Right cardiac atrium (tissue), 5 donors: ENCODE data around the gene STX2. TPM values are rescaled to one million over a fixed set of nuclear protein-coding genes. Genes with fewer than 3 reads are reported as not detected.
"Not testable (repeated sequence)": the region's sequence is repeated elsewhere in the genome, so short reads cannot be mapped to it uniquely, and the experiment has no call there.

Experiments
- ATAC-seq, 2 donors: fragments of 200-7000 bp; cut with Tn5 transposase; one replicate each; pipeline versions ENCODE4 v1.8.0 to v1.9.1; 2020; ENCODE audit warnings: moderate library complexity in 2 of 2, mild to moderate bottlenecking in 1 of 2
- DNase-seq, 3 donors: peaks; one replicate each; pipeline ENCODE4 v3.0.0-alpha.2; 2020
- H3K27ac ChIP-seq: one replicate; pipeline ENCODE4 v1.5.1; 2013; ENCODE audit warnings: mild to moderate bottlenecking, low read length, control low read depth, moderate library complexity
- H3K27me3 ChIP-seq: one replicate; pipeline ENCODE4 v1.6.1; 2013; ENCODE audit not compliant: control insufficient read depth, insufficient read depth
- H3K4me1 ChIP-seq: one replicate; pipeline ENCODE4 v1.6.1; 2013; ENCODE audit warnings: low read length; ENCODE audit not compliant: control insufficient read depth, insufficient read depth
- H3K4me3 ChIP-seq: one replicate; pipeline ENCODE4 v1.5.1; 2013; ENCODE audit warnings: low read length, control low read depth
- H3K9me3 ChIP-seq: one replicate; pipeline ENCODE4 v1.6.1; 2013; ENCODE audit warnings: low read length; ENCODE audit not compliant: control insufficient read depth
- WGBS: extraction: QIAGEN DNeasy Blood & Tissue Kit; methylation state at CpG from one replicate; pipeline ENCODE4 v1.1.7; 2013; 5-methylcytosine and 5-hydroxymethylcytosine counted together
- intact Hi-C, 4 donors: fragments of 100-400 bp; cut with DNase I; formaldehyde crosslinking; loops; one replicate each; pipeline versions ENCODE4 v1.11.0 to v1.14.0; 2022 to 2023
- polyA plus RNA-seq: library from polyadenylated mRNA; stranded (reverse); fragments of 200-250 nt; gene quantifications from one replicate; pipeline ENCODE4 v1.2.3, GENCODE V29; 2013
- total RNA-seq, 4 donors: library from RNA; stranded (reverse); fragmentation: NEBNext Ultra II Directional; extraction: Animal tissue kit (Norgen Biotek cat#: 25700); gene quantifications; one replicate each; pipeline ENCODE4 v1.2.1, GENCODE V29; 2021
- donor health status: healthy with polysubstance abuse.
- donor health status: DM: no; HTN: yes; CAD: no.
- donor health status: DM: no; HTN: no; CAD: no.
- donor health status: DM: no; HTN: yes; CAD: no; lungs with severe emphysema.
- donor health status: DM: yes; HTN: yes; CAD: no.

The STX2 gene
- total and polyA plus RNA-seq, 5 donors, result 18.2 to 35.9 (median 26.8) TPM

DNA sequence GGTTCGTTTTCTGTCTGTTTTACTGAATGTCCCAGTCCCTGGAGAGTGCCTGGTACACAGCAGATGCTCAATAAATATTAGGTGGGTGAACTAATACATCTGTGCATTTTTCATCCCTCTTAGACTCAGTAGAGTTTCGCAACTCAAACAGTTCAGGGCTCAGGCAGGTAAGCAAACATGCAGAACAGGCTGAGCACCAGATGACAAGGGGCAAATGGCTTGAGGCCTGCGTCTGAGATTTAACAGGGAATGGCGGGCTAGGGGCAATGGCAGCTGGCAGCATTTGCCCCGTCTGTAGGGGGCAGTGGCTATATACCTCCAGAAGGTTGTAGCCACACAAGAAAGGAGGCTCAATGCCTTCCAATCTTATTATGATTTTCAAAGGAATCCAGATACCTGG, 24.2 kb upstream of the STX2 start:
- Histone ChIP-seq H3K4me3 (no peak overlapping the region), H3K27ac (no peak overlapping the region), H3K9me3 (no peaks in the 10 kb centered on the region), H3K27me3 (no peaks in the 10 kb centered on the region), H3K4me1 (no peaks in the 10 kb centered on the region)
- DNase-seq, result no peak
- intact Hi-C loops, result no loop called here
- no peak for ATAC-seq
- 83% methylated on average over 5 of the region's 5 CpGs for WGBS

DNA sequence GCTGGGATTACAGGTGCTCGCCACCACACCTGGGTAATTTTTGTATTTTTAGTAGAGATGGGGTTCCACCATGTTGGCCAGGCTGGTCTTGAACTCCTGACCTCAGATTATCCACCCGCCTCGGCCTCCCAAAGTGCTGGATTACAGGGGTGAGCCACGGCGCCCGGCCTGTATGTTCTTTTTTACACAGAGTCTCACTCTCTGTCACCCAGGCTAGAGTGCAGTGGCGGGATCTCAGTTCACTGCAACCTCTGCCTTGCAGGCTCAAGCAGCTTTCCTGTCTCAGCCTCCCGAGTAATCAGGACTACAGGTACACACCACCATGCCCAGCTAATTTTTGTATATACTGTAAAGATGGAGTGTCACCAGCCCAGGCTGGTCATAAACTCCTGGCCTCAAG, 23.7 kb upstream of the STX2 start:
- H3K9me3 ChIP-seq, DNase-seq, intact Hi-C loops, H3K27me3 ChIP-seq, H3K4me1 ChIP-seq, H3K4me3 ChIP-seq, H3K27ac ChIP-seq, ATAC-seq: not testable (repeated sequence)
- WGBS, result 92% methylated on average over 8 of the region's 8 CpGs

- H3K27me3 ChIP-seq, result no peaks in the 10 kb centered on the region
- no peak overlapping the region for H3K27ac ChIP-seq
- DNase-seq (no peak), ATAC-seq (no peak)
- H3K4me1 ChIP-seq, result no peaks in the 10 kb centered on the region
- intact Hi-C loops, result no loop called here
- no peak overlapping the region for H3K4me3 ChIP-seq
- no peaks in the 10 kb centered on the region for H3K9me3 ChIP-seq
- 86% methylated on average over 4 of the region's 4 CpGs for WGBS
Measured at GRCh38 chr12:130862161-130862560, 23.1 kb upstream of the STX2 start.

DNA sequence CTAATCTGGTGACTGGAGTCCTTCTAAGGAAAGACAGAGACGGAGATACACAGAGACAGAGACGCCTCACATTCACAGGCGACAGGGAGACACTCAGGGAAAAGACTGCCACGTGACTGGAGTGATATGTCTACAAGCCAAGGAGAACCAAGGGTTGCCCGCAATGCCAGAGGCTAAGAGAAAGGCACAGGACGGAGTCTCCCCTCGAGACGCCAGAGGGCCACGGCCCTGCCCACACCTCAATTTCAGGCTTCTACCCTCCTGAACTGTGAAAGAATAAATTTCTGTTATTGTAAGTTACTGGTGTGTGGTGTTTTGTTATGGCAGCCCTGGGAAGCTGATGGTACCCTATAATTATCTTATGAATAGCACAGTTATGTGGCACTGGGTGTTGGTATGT, 21.3 kb upstream of the STX2 start:
- intact Hi-C loops, result no loop called here
- no peaks in the 10 kb centered on the region for H3K27me3 ChIP-seq
- DNase-seq, result no peak

GRCh38 chr12:130859161-130859560, 20.1 kb upstream of the STX2 start:
- Histone ChIP-seq H3K9me3 (no peaks in the 10 kb centered on the region), H3K4me1 (no peaks in the 10 kb centered on the region), H3K27ac (no peak overlapping the region), H3K27me3 (no peaks in the 10 kb centered on the region), H3K4me3 (no peak overlapping the region)
- intact Hi-C loops, result no loop called here
- 91% methylated on average over 6 of the region's 6 CpGs for whole genome bisulfite sequencing
- DNase-seq (no peak), ATAC-seq (no peak)

More for the DNA sequence above, 21.3 kb upstream of the STX2 start:
- no peak overlapping the region for H3K4me3 ChIP-seq
- WGBS, result 86% methylated on average over 9 of the region's 9 CpGs
- H3K27ac ChIP-seq, result no peak overlapping the region
- no peaks in the 10 kb centered on the region for H3K9me3 ChIP-seq
- H3K4me1 ChIP-seq, result no peaks in the 10 kb centered on the region
- no peak for ATAC-seq

- ATAC-seq (no peak), DNase-seq (no peak)
- Histone ChIP-seq H3K27ac (no peak overlapping the region), H3K27me3 (no peaks in the 10 kb centered on the region), H3K4me1 (no peaks in the 10 kb centered on the region), H3K4me3 (no peak overlapping the region), H3K9me3 (no peaks in the 10 kb centered on the region)
- 85% methylated on average over 4 of the region's 4 CpGs for WGBS
- intact Hi-C loops, result no loop called here
Measured at GRCh38 chr12:130858084-130858483, 19.0 kb upstream of the STX2 start.

- H3K27ac ChIP-seq, result no peak overlapping the region
- DNase-seq, result no peak
- H3K4me1 ChIP-seq, result no peaks in the 10 kb centered on the region
- no peak for ATAC-seq
- intact Hi-C loops, result no loop called here
- 85% methylated on average over 4 of the region's 4 CpGs for WGBS
- H3K9me3 ChIP-seq, result no peaks in the 10 kb centered on the region
- no peak overlapping the region for H3K4me3 ChIP-seq
- no peaks in the 10 kb centered on the region for H3K27me3 ChIP-seq
Measured at GRCh38 chr12:130856088-130856487, 17.0 kb upstream of the STX2 start.

- 83% methylated on average over 12 of the region's 12 CpGs for WGBS
- Histone ChIP-seq H3K4me1 (no peaks in the 10 kb centered on the region), H3K27ac (no peak overlapping the region), H3K27me3 (no peaks in the 10 kb centered on the region), H3K4me3 (no peak overlapping the region), H3K9me3 (no peaks in the 10 kb centered on the region)
- intact Hi-C loops, result no loop called here
- ATAC-seq, result no peak
- DNase-seq, result no peak
Measured at GRCh38 chr12:130850418-130851021, 11.5 kb upstream of the STX2 start.

GRCh38 chr12:130849561-130850417, 10.7 kb upstream of the STX2 start:
- 72% methylated on average over 7 of the region's 7 CpGs for WGBS
- ATAC-seq, result no peak

GRCh38 chr12:130848785-130849305, 9.8 kb upstream of the STX2 start:
- H3K27me3 ChIP-seq, H3K4me3 ChIP-seq, ATAC-seq, intact Hi-C loops, DNase-seq, H3K4me1 ChIP-seq, H3K9me3 ChIP-seq, H3K27ac ChIP-seq: not testable (repeated sequence)
- WGBS, result 94% methylated on average over 1 of the region's 1 CpG

More at GRCh38 chr12:130849561-130850417, 10.7 kb upstream of the STX2 start:
- H3K27ac ChIP-seq, result no peak overlapping the region
- H3K9me3 ChIP-seq, result no peaks in the 10 kb centered on the region
- no peak overlapping the region for H3K4me3 ChIP-seq
- no peak for DNase-seq
- no peaks in the 10 kb centered on the region for H3K27me3 ChIP-seq
- intact Hi-C loops, result no loop called here
- no peaks in the 10 kb centered on the region for H3K4me1 ChIP-seq

- H3K27ac ChIP-seq, DNase-seq, H3K4me1 ChIP-seq, intact Hi-C loops, H3K27me3 ChIP-seq, H3K9me3 ChIP-seq, ATAC-seq, H3K4me3 ChIP-seq: not testable (repeated sequence)
- 94% methylated on average over 6 of the region's 6 CpGs for WGBS
Measured at GRCh38 chr12:130848105-130848504, 9.1 kb upstream of the STX2 start.
